ENCODE data around the gene STXBP1. TPM values are rescaled to one million over a fixed set of nuclear protein-coding genes. Genes with fewer than 3 reads are reported as not detected.

Gene STXBP1
- total and polyA plus RNA-seq, 2 of the 13 experiments (the other 11 are each of a cell fraction or from before 2014, with no cell fraction given), result 2.9 TPM

DNA sequence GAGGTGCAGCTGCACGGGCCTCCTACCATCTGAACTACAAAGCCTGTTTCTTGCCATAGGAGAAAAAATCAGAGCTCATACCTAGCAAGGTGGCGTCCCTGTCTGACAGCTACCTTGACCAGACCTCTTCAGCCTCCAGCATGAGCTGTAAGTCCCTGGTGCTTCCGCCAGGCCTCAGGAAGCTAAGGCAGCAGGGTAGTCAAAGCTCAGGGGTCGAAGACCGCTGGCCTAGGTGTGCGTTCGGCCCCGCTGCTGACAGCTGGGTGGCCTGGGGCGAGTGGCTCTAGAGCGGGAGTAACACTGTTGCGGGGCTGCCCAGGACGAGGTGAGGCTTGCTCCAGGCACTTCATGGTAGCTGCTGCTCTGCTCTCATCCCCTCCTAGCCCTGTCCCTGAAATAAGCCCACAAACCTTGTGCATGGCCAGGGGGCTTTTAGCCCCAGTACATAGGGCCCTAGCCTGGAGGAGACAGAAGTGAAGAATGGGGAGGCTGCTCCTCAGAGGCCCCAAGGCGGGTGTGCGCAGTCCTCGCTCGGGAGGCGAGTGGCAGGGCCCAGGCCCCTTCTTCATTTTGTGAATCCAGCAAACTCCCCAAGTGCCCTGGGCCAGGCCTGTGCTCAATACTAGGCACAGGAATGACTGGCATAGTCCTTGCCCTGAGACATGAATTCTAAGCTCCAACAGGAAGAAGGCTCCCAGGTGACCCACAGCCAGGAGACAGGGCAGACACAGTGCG lies 117.6 kb downstream of the STXBP1 start (continued):
- TF ChIP-seq, protein P1, sequence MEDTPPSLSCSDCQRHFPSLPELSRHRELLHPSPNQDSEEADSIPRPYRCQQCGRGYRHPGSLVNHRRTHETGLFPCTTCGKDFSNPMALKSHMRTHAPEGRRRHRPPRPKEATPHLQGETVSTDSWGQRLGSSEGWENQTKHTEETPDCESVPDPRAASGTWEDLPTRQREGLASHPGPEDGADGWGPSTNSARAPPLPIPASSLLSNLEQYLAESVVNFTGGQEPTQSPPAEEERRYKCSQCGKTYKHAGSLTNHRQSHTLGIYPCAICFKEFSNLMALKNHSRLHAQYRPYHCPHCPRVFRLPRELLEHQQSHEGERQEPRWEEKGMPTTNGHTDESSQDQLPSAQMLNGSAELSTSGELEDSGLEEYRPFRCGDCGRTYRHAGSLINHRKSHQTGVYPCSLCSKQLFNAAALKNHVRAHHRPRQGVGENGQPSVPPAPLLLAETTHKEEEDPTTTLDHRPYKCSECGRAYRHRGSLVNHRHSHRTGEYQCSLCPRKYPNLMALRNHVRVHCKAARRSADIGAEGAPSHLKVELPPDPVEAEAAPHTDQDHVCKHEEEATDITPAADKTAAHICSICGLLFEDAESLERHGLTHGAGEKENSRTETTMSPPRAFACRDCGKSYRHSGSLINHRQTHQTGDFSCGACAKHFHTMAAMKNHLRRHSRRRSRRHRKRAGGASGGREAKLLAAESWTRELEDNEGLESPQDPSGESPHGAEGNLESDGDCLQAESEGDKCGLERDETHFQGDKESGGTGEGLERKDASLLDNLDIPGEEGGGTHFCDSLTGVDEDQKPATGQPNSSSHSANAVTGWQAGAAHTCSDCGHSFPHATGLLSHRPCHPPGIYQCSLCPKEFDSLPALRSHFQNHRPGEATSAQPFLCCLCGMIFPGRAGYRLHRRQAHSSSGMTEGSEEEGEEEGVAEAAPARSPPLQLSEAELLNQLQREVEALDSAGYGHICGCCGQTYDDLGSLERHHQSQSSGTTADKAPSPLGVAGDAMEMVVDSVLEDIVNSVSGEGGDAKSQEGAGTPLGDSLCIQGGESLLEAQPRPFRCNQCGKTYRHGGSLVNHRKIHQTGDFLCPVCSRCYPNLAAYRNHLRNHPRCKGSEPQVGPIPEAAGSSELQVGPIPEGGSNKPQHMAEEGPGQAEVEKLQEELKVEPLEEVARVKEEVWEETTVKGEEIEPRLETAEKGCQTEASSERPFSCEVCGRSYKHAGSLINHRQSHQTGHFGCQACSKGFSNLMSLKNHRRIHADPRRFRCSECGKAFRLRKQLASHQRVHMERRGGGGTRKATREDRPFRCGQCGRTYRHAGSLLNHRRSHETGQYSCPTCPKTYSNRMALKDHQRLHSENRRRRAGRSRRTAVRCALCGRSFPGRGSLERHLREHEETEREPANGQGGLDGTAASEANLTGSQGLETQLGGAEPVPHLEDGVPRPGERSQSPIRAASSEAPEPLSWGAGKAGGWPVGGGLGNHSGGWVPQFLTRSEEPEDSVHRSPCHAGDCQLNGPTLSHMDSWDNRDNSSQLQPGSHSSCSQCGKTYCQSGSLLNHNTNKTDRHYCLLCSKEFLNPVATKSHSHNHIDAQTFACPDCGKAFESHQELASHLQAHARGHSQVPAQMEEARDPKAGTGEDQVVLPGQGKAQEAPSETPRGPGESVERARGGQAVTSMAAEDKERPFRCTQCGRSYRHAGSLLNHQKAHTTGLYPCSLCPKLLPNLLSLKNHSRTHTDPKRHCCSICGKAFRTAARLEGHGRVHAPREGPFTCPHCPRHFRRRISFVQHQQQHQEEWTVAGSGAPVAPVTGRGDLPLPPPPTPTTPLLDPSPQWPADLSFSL (CRISPR knock-in tag; IDR thresholded peaks at IDR 0.05), result no peak
- TF ChIP-seq, protein P2, sequence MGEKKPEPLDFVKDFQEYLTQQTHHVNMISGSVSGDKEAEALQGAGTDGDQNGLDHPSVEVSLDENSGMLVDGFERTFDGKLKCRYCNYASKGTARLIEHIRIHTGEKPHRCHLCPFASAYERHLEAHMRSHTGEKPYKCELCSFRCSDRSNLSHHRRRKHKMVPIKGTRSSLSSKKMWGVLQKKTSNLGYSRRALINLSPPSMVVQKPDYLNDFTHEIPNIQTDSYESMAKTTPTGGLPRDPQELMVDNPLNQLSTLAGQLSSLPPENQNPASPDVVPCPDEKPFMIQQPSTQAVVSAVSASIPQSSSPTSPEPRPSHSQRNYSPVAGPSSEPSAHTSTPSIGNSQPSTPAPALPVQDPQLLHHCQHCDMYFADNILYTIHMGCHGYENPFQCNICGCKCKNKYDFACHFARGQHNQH (CRISPR knock-in tag; IDR thresholded peaks at IDR 0.05), result 0 out of 2 replicates have a peak, but pooled peaks have one; percentile 51
- TF ChIP-seq ZMAT3 (CRISPR knock-in tag; conservative IDR thresholded peaks at IDR 0.05) (no peak), ZNF33B (CRISPR knock-in tag; IDR thresholded peaks at IDR 0.05) (no peak), NCOA5 (CRISPR knock-in tag; IDR thresholded peaks at IDR 0.05) (no peak), SP5 (CRISPR knock-in tag; IDR thresholded peaks at IDR 0.05; ENCODE audit: borderline replicate concordance, low read depth) (no peak), KLF11 (CRISPR knock-in tag; IDR thresholded peaks at IDR 0.05) (no peak), TBL1XR1 (IDR thresholded peaks at IDR 0.05; ENCODE audit: borderline replicate concordance, low read length, partially characterized antibody) (no peak), ZNF605 (CRISPR knock-in tag; IDR thresholded peaks at IDR 0.05) (no peak; the same call in 1 of the 2 replicates), RNF2 (conservative IDR thresholded peaks at IDR 0.05; ENCODE audit: low read depth) (no peak), MEIS1 (CRISPR knock-in tag; IDR thresholded peaks at IDR 0.05; ENCODE audit: borderline replicate concordance) (no peak)
- TF ChIP-seq, protein P3, sequence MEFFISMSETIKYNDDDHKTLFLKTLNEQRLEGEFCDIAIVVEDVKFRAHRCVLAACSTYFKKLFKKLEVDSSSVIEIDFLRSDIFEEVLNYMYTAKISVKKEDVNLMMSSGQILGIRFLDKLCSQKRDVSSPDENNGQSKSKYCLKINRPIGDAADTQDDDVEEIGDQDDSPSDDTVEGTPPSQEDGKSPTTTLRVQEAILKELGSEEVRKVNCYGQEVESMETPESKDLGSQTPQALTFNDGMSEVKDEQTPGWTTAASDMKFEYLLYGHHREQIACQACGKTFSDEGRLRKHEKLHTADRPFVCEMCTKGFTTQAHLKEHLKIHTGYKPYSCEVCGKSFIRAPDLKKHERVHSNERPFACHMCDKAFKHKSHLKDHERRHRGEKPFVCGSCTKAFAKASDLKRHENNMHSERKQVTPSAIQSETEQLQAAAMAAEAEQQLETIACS (CRISPR knock-in tag; IDR thresholded peaks at IDR 0.05), result no peak
- TF ChIP-seq, protein P4, sequence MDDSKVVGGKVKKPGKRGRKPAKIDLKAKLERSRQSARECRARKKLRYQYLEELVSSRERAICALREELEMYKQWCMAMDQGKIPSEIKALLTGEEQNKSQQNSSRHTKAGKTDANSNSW (CRISPR knock-in tag; IDR thresholded peaks at IDR 0.05; ENCODE audit: borderline replicate concordance), result no peak
- TF ChIP-seq, protein P5, sequence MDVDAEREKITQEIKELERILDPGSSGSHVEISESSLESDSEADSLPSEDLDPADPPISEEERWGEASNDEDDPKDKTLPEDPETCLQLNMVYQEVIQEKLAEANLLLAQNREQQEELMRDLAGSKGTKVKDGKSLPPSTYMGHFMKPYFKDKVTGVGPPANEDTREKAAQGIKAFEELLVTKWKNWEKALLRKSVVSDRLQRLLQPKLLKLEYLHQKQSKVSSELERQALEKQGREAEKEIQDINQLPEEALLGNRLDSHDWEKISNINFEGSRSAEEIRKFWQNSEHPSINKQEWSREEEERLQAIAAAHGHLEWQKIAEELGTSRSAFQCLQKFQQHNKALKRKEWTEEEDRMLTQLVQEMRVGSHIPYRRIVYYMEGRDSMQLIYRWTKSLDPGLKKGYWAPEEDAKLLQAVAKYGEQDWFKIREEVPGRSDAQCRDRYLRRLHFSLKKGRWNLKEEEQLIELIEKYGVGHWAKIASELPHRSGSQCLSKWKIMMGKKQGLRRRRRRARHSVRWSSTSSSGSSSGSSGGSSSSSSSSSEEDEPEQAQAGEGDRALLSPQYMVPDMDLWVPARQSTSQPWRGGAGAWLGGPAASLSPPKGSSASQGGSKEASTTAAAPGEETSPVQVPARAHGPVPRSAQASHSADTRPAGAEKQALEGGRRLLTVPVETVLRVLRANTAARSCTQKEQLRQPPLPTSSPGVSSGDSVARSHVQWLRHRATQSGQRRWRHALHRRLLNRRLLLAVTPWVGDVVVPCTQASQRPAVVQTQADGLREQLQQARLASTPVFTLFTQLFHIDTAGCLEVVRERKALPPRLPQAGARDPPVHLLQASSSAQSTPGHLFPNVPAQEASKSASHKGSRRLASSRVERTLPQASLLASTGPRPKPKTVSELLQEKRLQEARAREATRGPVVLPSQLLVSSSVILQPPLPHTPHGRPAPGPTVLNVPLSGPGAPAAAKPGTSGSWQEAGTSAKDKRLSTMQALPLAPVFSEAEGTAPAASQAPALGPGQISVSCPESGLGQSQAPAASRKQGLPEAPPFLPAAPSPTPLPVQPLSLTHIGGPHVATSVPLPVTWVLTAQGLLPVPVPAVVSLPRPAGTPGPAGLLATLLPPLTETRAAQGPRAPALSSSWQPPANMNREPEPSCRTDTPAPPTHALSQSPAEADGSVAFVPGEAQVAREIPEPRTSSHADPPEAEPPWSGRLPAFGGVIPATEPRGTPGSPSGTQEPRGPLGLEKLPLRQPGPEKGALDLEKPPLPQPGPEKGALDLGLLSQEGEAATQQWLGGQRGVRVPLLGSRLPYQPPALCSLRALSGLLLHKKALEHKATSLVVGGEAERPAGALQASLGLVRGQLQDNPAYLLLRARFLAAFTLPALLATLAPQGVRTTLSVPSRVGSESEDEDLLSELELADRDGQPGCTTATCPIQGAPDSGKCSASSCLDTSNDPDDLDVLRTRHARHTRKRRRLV (CRISPR knock-in tag; IDR thresholded peaks at IDR 0.05), result no peak
- TF ChIP-seq, protein P6, sequence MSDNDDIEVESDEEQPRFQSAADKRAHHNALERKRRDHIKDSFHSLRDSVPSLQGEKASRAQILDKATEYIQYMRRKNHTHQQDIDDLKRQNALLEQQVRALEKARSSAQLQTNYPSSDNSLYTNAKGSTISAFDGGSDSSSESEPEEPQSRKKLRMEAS (IDR thresholded peaks at IDR 0.05), result peak; percentile 52; the same call in 1 of the 2 replicates

Data from HepG2 (cell line).